H9 (cell line): ENCODE results near the gene C8G. TPM values are rescaled to one million over a fixed set of nuclear protein-coding genes. Genes with fewer than 3 reads are reported as not detected.

Experiments
- DNase-seq: peaks from one replicate; pipeline ENCODE4 v3.0.0-alpha.2; 2017
- H2AFZ ChIP-seq: one replicate; pipeline ENCODE4 v1.6.1; 2013; ENCODE audit warnings: mild to moderate bottlenecking, low read length, control low read depth, moderate library complexity
- H2AK5ac ChIP-seq: 2 replicates; pipeline ENCODE4 v1.6.1; 2013; ENCODE audit warnings: low read length, control low read depth, mixed read lengths; ENCODE audit not compliant: insufficient read length
- H2BK120ac ChIP-seq: one replicate; pipeline ENCODE4 v1.6.1; 2013; ENCODE audit warnings: low read depth, mild to moderate bottlenecking, low read length, control low read depth, inconsistent platforms; ENCODE audit not compliant: poor library complexity, severe bottlenecking
- H2BK12ac ChIP-seq: 2 replicates; pipeline ENCODE4 v1.6.1; 2013; ENCODE audit warnings: low read length, control low read depth, mixed read lengths, low read depth; ENCODE audit not compliant: insufficient read length
- H2BK15ac ChIP-seq: 2 replicates; pipeline ENCODE4 v1.6.1; 2013; ENCODE audit warnings: low read depth, low read length, control low read depth
- H2BK20ac ChIP-seq: one replicate; pipeline ENCODE4 v1.6.1; 2013; ENCODE audit warnings: low read depth, mild to moderate bottlenecking, low read length, control low read depth, inconsistent platforms; ENCODE audit not compliant: poor library complexity, severe bottlenecking
- H2BK5ac ChIP-seq: 2 replicates; pipeline ENCODE4 v1.6.1; 2013; ENCODE audit warnings: low read length, control low read depth, mixed read lengths; ENCODE audit not compliant: insufficient read length
- H3K14ac ChIP-seq: 2 replicates; pipeline ENCODE4 v1.6.1; 2013; ENCODE audit warnings: low read length, control low read depth; ENCODE audit not compliant: insufficient read depth
- H3K18ac ChIP-seq: 2 replicates; pipeline ENCODE4 v1.6.1; 2013; ENCODE audit warnings: low read depth, mild to moderate bottlenecking, mixed read lengths, low read length, control low read depth; ENCODE audit not compliant: insufficient read length
- H3K23ac ChIP-seq: 2 replicates; pipeline ENCODE4 v1.6.1; 2013; ENCODE audit warnings: low read length, control low read depth, mixed read lengths, low read depth; ENCODE audit not compliant: insufficient read length
- H3K23me2 ChIP-seq: 2 replicates; pipeline ENCODE4 v1.6.1; 2013; ENCODE audit warnings: low read depth, mild to moderate bottlenecking, mixed read lengths, low read length, control low read depth; ENCODE audit not compliant: insufficient read length, poor library complexity, severe bottlenecking
- H3K27ac ChIP-seq: 2 replicates; pipeline ENCODE4 v1.5.1; 2013; ENCODE audit warnings: low read length, control low read depth, mixed read lengths, low read depth; ENCODE audit not compliant: insufficient read length
- H3K27me3 ChIP-seq: 2 replicates; pipeline ENCODE4 v1.6.1; 2013; ENCODE audit warnings: low read length, control low read depth, inconsistent platforms; ENCODE audit not compliant: insufficient read depth
- H3K4ac ChIP-seq: 2 replicates; pipeline ENCODE4 v1.6.1; 2013; ENCODE audit warnings: low read depth, mild to moderate bottlenecking, control low read depth, inconsistent platforms, low read length, moderate library complexity
- H3K4me1 ChIP-seq: 2 replicates; pipeline ENCODE4 v1.6.1; 2013; ENCODE audit warnings: low read length, control low read depth, inconsistent platforms; ENCODE audit not compliant: insufficient read depth
- H3K4me2 ChIP-seq: 2 replicates; pipeline ENCODE4 v1.6.1; 2013; ENCODE audit warnings: low read length, control low read depth, mixed read lengths; ENCODE audit not compliant: insufficient read length, insufficient read depth
- H3K56ac ChIP-seq: 2 replicates; pipeline ENCODE4 v1.6.1; 2013; ENCODE audit warnings: low read depth, mild to moderate bottlenecking, mixed read lengths, low read length, control low read depth; ENCODE audit not compliant: insufficient read length
- H3K79me1 ChIP-seq: 2 replicates; pipeline ENCODE4 v1.6.1; 2013; ENCODE audit warnings: low read depth, mild to moderate bottlenecking, moderate library complexity, low read length, control low read depth, inconsistent platforms; ENCODE audit not compliant: insufficient read depth, poor library complexity, severe bottlenecking
- H3K79me2 ChIP-seq: 2 replicates; pipeline ENCODE4 v1.6.1; 2013; ENCODE audit warnings: low read length, control low read depth, inconsistent platforms; ENCODE audit not compliant: insufficient read depth
- H3K9ac ChIP-seq: 2 replicates; pipeline ENCODE4 v1.6.1; 2013; ENCODE audit warnings: low read length, control low read depth, mixed read lengths; ENCODE audit not compliant: insufficient read length; ENCODE audit errors: extremely low read depth
- H3K9me3 ChIP-seq: one replicate; pipeline ENCODE4 v1.6.1; 2013; ENCODE audit warnings: low read depth, low read length, inconsistent platforms; ENCODE audit not compliant: control insufficient read depth
- H3T11ph ChIP-seq: one replicate; pipeline ENCODE4 v1.6.1; 2013; ENCODE audit warnings: mild to moderate bottlenecking, low read length, control low read depth, inconsistent platforms
- H4K20me1 ChIP-seq: one replicate; pipeline ENCODE4 v1.6.1; 2013; ENCODE audit not compliant: control insufficient read depth, insufficient read length, insufficient read depth
- H4K5ac ChIP-seq: 2 replicates; pipeline ENCODE4 v1.6.1; 2013; ENCODE audit warnings: low read depth, mild to moderate bottlenecking, mixed read lengths, low read length, control low read depth; ENCODE audit not compliant: insufficient read length
- H4K8ac ChIP-seq: replicated peaks from 2 replicates; pipeline ENCODE4 v1.6.1; 2013; ENCODE audit warnings: low read length, control low read depth, mixed read lengths, low read depth; ENCODE audit not compliant: insufficient read length
- H4K91ac ChIP-seq: 2 replicates; pipeline ENCODE4 v1.6.1; 2013; ENCODE audit warnings: low read depth, mild to moderate bottlenecking, moderate library complexity, mixed read lengths, low read length, control low read depth; ENCODE audit not compliant: insufficient read length
- H3K27ac Mint-ChIP-seq, 3 experiments: 2 replicates in 2 of 3; 3 replicates in 1 of 3; pipeline ENCODE4 v1.8.0; 2020 to 2021; ENCODE audit warnings: mixed read lengths in 3 of 3, mild to moderate bottlenecking in 1 of 3, moderate library complexity in 1 of 3
- H3K27me3 Mint-ChIP-seq: 2 replicates; pipeline ENCODE4 v1.8.0; 2021; ENCODE audit warnings: low read depth, mild to moderate bottlenecking, moderate library complexity, mixed read lengths
- H3K36me3 Mint-ChIP-seq, 3 experiments: 2 replicates in 2 of 3; 3 replicates in 1 of 3; pipeline ENCODE4 v1.8.0; 2020 to 2021; ENCODE audit warnings: low read depth in 3 of 3, mixed read lengths in 3 of 3; ENCODE audit not compliant: insufficient read depth in 1 of 3
- H3K4me1 Mint-ChIP-seq, 2 experiments: 2 replicates each; pipeline ENCODE4 v1.8.0; 2020; ENCODE audit warnings: mixed read lengths in 2 of 2
- H3K4me3 Mint-ChIP-seq, 2 experiments: 2 replicates in 1 of 2; 3 replicates in 1 of 2; pipeline ENCODE4 v1.8.0; 2020 to 2021; ENCODE audit warnings: mild to moderate bottlenecking in 2 of 2, mixed read lengths in 2 of 2, moderate library complexity in 1 of 2
- H3K9me3 Mint-ChIP-seq, 2 experiments: 2 replicates in 1 of 2; 3 replicates in 1 of 2; pipeline ENCODE4 v1.8.0; 2020; ENCODE audit warnings: mild to moderate bottlenecking in 2 of 2, mixed read lengths in 2 of 2, moderate library complexity in 1 of 2
- WGBS: extraction: QIAGEN DNeasy Blood & Tissue Kit; methylation state at CpG from one replicate; pipeline ENCODE4 v1.1.7; 2013; ENCODE audit warnings: missing lambda C conversion rate, low lambda C conversion rate, mixed read lengths; ENCODE audit not compliant: insufficient read length; ENCODE audit errors: extremely low coverage; 5-methylcytosine and 5-hydroxymethylcytosine counted together
- total RNA-seq: library from RNA; stranded (reverse); gene quantifications from 2 replicates; pipeline ENCODE4 v1.2.1, GENCODE V29; 2021
- TF ChIP-seq, protein P1 (sequence below): fragments of 200-600 bp; sonication (generic); conservative IDR thresholded peaks from 3 replicates; pipeline ENCODE4 v1.8.0; 2021; ENCODE audit warnings: antibody characterized with exemption, mild to moderate bottlenecking

Gene C8G
- total RNA-seq, 1 experiment from 2014 or later: 0.96 TPM

- DNase-seq: no peak
- no peaks in the 10 kb centered on the region for H3K27me3 ChIP-seq
- Mint-ChIP-seq H3K4me3 (no peak within 1 kb of the TSS; a peak in 1 of 5 replicates), H3K27me3 (peaks cover 2% of the 10 kb centered on the region), H3K27ac (peak within 1 kb of the TSS in 1 of 3 experiments; percentile 74; a peak in 1 of 7 replicates), H3K9me3 (no peaks in the 10 kb centered on the region), H3K36me3 (peaks cover 0 to 3% (median 0%) of the 10 kb centered on the region in 3 experiments; a peak in 1 of 7 replicates), H3K4me1 (peaks cover under 1 to 9% of the 10 kb centered on the region in 2 experiments)
- no peak within 1 kb of the TSS for H3T11ph ChIP-seq
- H2BK120ac ChIP-seq: no peak within 1 kb of the TSS
- TF ChIP-seq, protein P1, sequence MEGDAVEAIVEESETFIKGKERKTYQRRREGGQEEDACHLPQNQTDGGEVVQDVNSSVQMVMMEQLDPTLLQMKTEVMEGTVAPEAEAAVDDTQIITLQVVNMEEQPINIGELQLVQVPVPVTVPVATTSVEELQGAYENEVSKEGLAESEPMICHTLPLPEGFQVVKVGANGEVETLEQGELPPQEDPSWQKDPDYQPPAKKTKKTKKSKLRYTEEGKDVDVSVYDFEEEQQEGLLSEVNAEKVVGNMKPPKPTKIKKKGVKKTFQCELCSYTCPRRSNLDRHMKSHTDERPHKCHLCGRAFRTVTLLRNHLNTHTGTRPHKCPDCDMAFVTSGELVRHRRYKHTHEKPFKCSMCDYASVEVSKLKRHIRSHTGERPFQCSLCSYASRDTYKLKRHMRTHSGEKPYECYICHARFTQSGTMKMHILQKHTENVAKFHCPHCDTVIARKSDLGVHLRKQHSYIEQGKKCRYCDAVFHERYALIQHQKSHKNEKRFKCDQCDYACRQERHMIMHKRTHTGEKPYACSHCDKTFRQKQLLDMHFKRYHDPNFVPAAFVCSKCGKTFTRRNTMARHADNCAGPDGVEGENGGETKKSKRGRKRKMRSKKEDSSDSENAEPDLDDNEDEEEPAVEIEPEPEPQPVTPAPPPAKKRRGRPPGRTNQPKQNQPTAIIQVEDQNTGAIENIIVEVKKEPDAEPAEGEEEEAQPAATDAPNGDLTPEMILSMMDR: no peak
- H3K23me2 ChIP-seq: peaks cover 9% of the 10 kb centered on the region
- no peak within 1 kb of the TSS for H2AFZ ChIP-seq
- no peak within 1 kb of the TSS for H4K5ac ChIP-seq
- H3K79me2 ChIP-seq: no peaks in the 10 kb centered on the region
- WGBS: no CpG with 5 or more reads among the region's 18 CpGs
- no peaks in the 10 kb centered on the region for H4K20me1 ChIP-seq
- H4K8ac ChIP-seq: no peak within 1 kb of the TSS
- no peak within 1 kb of the TSS for H3K18ac ChIP-seq
- H2BK20ac ChIP-seq: no peak within 1 kb of the TSS
- no peak within 1 kb of the TSS for H3K4me2 ChIP-seq
- H4K91ac ChIP-seq: no peak within 1 kb of the TSS
- no peak within 1 kb of the TSS; the same call in 1 of the 2 replicates for H3K14ac ChIP-seq
- no peak within 1 kb of the TSS for H2BK12ac ChIP-seq
- no peak within 1 kb of the TSS for H3K27ac ChIP-seq
- H3K79me1 ChIP-seq: no peaks in the 10 kb centered on the region
- no peak within 1 kb of the TSS for H2BK5ac ChIP-seq
- no peak within 1 kb of the TSS for H2AK5ac ChIP-seq
- no peak within 1 kb of the TSS for H3K9ac ChIP-seq
- no peak within 1 kb of the TSS for H3K4ac ChIP-seq
- H3K9me3 ChIP-seq: no peaks in the 10 kb centered on the region
- no peak within 1 kb of the TSS for H3K23ac ChIP-seq
- H2BK15ac ChIP-seq: no peak within 1 kb of the TSS
- no peaks in the 10 kb centered on the region; the same call in 1 of the 2 replicates for H3K4me1 ChIP-seq
- no peak within 1 kb of the TSS for H3K56ac ChIP-seq
Observed at GRCh38 chr9:136982232-136983051, 37.4 kb downstream of the C8G start, which contains the start of gene LCNL1. Gene LCNL1, plus strand, starts transcription at chr9:136982993. Its CDS starts 594 bp downstream, at chr9:136983587.
